Measurements from ENCODE around the gene PIP4K2B.

PIP4K2B gene

DNA sequence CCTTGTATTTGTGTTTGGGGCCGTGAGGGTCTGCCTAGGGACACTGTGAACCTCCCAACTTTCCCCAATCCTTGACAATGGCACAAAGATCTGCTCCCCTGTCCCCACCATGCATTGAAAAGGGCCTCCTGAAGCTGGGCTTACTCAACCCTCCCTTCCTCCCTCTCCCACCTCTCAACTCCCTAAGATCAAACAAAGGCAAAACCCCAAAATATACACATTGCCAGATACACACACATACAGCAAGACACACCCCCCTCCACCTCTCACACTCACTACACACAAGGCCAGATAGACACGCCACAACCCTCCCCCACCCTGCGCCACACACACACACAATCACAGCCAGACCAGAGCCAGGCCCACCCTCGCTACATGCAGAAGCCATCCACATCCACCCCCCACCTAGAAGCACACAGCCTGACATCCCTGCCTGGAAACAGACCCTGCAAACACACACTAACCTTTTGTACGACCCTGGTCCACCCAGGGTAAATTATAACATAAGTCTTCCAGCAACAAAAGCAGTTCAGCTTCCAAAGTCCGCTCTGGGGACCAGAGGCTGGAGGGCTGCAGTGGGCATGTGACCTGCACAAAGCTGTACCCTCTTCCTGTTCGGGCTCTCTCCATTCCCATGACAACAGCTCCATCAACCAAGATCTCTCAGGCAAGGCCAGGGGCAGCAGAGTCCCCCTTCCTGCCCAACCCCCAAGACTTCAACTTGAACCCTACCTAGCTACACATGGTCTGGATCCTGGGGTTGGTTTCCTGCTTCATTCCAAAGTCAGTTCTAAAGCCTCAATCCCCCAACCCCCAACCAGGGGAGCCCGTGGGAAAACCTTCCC is 53.1 kb downstream of the PIP4K2B start:
- no peak for DNase-seq (ENCODE audit: low read depth, low spot score)

DNA sequence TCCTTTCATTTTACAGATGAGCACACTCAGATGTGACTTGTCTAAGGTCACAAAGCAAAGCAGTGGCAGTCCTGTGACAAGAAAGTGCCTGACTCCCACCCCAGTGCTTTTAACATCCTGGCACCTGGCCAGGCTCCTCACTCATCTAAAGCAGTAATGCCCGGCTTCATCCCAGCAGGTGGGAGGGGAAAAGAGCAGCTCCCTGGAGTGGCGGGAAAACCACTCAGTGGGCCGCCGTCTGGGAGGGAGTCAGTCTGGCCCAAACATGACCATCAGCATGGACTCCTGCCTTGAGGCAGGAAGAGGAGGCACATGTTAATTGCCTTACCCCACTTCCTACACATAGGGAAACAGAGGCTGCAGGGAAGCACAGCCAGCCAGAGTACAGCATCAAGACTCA is 53.8 kb downstream of the PIP4K2B start:
- no peak for DNase-seq (ENCODE audit: low read depth, low spot score)

DNA sequence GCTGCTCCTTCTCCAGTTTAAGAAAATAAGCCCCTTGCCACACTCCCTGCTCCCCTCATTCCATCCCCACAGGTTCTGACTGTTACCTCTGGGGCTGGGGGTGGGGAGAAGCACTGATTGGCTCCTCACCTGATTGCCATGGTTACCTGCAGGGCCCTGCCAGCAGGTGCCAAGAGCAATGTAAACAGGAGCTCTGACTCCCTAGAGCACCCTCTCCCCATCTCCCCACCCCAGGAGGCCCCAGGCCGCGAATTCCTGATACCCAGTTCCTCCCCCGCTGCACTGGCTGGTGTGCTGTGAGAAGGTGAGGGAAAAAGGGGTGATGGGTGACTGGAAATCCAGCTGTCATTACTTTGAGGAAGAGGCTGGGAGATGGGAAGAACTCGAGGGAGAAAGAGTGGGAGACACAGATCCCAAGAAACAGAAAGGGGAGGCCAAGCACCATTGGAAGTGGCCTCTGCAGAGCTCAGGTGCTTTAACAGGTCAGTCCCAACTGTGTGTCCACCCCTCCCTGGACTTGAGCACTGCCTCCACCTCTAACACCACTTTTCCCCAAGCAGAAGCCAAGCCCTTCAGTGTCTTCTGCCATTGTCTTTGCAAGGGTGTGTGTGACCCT is 55.7 kb downstream of the PIP4K2B start:
- no peak for DNase-seq (ENCODE audit: low read depth, low spot score)

DNA sequence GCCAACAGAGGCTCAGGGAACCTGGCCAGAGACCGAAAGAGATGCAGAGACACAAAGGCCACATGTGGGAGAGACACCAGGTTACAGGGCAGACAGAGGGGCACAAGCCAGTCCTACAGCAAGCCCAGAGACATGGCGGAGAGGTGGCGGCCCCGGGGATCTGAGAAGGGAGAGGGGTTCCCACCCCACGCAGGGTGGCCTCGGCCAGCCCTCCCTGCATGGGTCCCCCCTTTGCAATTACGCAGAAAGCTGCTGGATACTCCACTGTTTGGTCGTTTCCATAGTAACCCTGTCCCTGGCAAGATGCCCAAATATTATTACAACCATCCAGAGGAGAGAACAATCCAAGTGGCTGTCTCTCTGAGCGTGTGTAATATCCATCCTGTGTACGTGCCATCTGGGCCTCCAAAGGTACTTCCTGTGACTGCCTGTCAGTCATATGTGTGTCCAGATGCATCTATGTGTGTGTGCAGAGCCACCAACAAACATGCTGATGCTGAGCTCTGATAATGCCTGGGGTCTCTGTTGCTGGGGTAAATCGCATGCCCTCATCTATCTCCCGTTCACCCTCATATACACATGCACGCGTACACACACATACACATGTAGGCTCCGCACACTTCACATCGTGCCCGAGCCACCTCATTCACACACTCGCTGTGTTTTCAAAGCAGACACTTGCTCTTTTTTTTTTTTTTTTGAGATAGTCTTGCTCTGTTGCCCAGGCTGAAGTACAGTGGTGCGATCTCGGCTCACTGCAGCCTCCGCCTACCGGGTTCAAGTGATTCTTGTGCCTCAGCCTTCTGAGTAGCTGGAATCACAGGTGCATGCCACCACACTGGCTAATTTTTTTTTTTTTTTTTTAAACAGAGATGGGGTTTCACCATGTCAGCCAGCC is 56.7 kb downstream of the PIP4K2B start:
- DNase-seq (ENCODE audit: low read depth, low spot score) = peak; percentile 77

DNA sequence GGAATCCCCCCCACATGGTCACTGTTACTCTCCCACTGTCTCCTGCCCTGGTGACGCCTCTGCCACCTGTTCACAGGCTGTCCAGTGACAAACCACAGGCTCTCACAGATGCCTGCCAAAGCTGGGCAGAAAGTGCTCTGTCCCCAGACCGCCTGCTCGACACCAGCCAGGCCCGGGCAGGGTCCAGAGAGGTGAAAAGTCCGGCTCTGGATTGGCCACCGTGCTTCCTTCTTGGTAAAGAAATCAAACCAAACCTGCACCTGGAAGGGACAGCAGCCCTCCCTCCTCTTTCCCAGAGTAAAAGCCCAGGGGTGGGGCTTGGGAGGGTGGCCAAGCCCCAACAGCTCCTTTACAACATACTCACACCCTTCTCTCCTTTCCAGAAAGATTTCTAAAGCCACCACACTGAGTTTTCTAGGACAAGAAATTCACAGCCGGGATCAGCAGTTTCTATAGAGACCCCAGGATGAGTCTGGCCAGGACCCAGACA is 57.4 kb downstream of the PIP4K2B start:
- DNase-seq (ENCODE audit: low read depth, low spot score) = no peak

DNA sequence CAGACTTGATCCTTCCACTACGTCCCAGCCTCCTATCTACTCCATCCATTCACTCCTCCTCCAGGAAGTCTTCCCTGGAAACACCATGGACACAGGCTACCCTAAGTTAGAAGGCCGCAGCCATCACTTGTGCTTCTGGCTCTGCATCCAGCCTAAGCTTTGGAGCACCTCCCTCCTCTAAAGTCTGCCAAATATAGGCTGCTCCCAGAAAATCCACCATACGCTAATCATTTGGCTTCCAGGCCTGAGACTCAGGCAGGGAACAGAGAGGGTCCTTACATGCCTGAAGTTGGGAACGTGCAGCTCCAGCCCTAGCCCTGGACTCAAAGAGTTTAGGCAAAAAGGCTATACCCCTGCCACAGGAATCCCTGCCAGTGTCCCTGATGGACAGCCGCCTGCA is 57.9 kb downstream of the PIP4K2B start:
- no peak for DNase-seq (ENCODE audit: low read depth, low spot score)

DNA sequence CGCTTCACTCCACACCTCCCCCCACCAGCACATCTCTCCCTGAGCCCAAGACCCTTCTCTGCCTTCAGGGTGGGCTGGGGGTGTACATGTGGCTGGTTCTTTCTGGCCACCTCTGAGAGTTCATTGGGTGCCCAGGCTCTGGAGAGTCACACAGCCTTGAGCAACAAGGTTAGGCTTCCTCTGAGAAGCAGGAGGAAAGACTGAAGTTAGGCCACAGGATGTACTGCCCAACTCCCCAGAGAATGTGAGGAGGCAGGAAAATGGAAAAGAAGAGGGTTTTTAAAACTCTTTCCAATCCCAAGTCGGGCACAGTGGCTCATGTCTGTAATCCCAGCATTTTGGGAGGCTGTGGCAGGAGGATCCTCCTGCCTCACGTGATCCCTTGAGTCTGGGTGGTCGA is 58.5 kb downstream of the PIP4K2B start:
- no peak for DNase-seq (ENCODE audit: low read depth, low spot score)

DNA sequence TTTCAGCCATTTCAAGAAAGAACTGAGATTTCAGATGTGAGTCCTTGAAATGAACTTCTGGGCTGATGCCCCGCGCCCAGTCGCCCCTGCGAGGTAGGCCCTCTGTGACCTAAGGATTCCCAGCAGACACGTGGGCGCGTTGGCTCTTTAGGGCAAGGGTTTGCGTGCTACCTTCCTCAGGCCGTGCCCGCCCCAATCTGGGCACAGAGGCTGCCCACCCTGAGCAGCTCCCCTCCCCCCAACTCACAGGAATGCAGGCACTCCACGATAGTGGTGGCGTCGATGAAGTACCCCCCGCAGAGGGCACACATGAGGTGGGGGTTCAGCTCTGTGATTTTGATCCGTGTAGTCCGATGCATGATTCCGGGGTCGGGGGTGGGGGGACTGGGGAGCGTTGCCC is 59.3 kb downstream of the PIP4K2B start:
- no peak for DNase-seq (ENCODE audit: low read depth, low spot score)

DNA sequence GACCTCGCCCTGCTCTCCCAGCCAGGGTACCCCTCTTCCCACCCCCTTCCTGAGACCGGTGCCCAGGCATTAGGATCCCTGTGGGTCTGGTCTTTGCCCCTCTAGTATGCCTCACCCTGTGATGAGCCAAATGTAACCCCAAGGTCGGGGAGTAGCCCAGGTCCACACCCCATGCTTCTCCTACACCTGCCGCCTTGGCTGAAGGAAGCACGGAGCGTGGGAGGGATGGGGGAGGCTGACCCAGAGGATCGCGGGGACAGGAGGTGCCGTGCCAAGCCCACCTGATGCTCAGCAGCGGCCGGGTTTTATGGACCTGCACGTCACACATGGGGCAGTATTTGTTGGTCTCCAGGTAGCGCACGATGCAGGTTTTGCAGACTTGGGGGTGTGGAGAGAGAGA is 60.1 kb downstream of the PIP4K2B start:
- DNase-seq (ENCODE audit: low read depth, low spot score) = no peak

DNA sequence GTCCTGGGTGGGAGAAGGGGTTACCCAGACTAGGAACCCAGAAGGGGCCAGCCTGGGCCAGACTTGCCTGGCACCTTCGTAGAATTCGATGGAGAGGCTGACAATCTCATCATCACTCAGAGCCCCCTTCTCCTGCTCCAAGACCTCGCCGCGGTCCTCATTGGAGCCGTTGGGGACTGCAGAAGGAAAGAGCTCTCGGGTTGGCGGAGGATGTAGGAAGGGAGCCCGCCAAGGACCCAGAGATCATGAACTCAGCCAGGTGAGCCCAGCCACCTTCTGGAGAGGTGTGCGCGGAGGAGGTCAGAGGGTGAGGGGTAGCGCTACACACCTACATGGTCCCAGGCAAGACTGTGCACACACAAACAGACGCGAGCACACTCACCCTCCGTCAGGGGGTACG is 60.7 kb downstream of the PIP4K2B start:
- DNase-seq (ENCODE audit: low read depth, low spot score) = no peak

DNA sequence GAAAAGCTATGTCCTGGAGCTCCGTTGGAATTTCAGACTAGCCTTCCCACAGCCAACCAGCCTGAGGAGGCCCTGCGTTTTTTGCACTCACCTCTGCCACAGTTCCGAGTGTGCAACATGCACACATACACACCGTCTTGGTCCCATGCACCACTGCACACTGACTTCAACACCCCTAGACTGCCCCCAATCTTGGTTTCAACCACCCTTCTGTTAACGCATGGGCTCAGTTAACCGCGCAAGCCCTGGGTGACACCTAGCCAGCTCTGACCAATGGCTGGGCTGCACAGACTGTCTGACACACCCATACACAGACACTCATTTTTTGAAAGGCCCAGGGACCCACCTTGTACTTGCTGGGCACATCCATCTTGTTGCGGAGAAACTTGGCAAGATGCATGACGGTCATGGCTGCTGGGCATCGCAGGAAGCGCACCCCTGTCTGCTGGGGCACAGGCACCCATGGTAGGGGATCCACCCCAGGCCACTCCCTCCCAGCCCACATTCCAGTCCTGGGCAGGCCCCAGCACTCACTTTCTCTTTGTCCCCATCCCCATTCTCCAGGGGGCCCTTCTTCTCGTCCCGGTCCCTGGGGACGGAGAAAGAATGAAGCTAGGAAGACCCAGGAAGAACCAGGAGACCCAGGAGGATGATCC is 61.2 kb downstream of the PIP4K2B start:
- no peak for DNase-seq (ENCODE audit: low read depth, low spot score)

DNA sequence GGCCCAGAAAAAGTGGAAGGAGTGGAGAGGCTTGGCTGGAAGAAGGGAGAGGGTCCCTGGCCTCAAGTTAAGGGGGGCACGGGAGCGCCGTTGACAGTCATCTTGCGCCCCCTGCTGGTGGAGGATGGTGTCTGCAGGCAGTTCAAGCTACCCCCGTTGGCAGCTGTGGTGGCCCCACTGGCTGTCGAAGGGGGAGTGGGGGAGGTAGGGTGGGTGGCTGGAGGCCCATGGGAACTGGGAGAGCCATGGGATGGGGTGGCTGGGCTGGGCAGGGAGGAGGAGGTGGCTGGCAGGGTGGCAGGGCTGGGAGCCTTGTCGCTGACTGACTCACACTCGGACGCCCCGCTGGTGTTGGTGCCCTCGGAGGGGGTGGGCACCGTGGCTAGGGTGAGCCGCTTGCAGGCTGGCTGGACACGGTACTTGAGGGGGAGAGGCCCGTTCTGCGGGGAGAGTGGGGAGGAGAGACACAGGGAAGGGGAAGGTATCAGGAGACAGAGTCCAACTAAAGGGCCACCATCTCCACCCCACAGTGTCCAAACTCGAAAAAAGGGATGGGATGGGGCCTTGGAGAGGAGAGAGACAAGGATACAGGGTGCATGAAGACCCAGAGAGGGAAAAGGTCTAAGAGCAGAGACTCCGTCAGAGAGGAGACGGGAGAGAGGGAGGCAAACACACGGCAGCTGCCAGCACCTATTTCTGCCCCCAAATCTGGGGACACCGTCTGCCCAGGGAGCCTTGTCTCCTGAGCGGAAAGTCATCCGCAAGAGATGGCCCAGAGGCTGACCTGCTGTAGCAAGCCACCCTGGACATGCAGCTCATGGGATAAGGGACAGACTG is 64.0 kb downstream of the PIP4K2B start:
- DNase-seq (ENCODE audit: low read depth, low spot score) = no peak

DNA sequence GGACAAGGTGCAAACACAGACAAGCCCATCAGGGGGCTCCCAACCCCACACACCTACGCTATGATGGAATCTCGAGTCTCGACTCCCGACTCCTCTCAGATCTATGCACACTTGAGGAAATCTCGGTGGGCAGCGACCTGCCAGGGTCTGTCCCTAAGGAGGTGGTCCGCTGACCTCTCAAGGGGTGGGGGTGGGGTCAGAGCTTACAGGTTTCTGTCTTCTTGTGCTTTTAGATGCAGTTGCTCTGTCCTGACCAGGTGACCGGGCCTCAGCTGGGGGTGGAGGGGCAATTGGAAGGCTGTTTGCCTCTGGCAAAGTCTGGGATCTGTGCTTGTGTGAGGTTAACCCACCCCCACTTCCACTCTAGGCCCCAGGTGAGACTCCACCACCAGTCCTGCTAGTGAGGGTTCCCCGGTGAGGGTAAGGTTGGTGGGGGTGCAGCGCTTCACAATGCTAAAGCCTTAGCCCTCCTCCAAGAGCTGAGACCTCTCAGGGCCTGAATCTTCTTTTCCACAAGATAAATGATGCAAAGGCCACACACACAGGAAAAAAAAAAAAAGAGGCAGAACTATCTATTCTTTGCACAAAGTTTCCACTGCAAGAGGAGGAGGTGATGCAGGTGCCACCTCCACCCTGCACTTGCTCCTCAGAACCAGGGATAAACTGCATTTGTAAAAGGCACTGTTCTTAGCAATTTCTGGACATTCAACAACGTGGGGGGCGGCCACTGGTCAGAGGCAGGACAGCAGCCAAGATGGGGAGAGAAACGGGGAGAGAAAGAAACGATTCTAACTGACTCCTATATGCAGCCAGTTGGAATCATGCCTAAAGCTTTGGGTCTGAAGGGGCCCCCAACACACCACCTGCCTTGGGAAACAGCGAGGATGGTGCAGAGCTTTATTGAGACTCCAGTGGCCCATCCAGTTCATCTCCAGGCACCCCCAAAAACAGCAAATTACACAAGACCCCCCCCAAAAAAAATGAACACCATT is 65.1 kb downstream of the PIP4K2B start:
- no peak for DNase-seq (ENCODE audit: low read depth, low spot score)

DNA sequence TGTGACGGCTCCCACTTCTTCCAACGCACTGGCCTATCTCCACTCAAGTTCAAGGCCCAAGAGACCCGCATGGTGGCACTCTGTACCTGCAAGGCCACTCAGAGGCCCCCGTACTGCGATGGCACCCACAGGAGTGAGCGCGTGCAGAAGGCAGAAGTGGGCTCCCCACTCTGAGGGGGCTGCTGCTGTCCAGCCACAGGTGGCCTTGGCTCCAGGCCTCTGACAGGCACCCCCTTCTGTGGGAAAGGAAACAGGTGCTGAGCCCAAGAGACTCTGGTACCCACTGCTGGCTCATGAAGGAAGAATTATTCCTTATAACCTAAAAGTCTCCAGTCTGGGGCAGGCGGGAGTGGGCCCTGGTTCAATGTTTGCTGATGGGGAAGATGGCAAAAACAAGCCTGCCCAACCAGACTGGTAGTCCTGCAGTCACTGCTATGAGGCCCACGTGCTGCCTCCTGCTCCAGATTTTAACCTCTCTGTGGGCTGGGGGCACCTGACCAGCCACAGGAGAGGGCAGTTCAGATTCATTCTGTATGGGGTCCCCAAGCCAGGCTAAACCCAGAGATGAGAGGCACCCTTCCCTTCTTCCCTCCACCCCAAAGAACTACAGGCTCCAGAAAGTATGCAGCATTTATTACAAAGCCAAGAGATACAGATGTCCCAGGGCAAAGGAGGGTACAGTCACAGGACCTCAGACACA is 65.9 kb downstream of the PIP4K2B start:
- no peak for DNase-seq (ENCODE audit: low read depth, low spot score)

DNA sequence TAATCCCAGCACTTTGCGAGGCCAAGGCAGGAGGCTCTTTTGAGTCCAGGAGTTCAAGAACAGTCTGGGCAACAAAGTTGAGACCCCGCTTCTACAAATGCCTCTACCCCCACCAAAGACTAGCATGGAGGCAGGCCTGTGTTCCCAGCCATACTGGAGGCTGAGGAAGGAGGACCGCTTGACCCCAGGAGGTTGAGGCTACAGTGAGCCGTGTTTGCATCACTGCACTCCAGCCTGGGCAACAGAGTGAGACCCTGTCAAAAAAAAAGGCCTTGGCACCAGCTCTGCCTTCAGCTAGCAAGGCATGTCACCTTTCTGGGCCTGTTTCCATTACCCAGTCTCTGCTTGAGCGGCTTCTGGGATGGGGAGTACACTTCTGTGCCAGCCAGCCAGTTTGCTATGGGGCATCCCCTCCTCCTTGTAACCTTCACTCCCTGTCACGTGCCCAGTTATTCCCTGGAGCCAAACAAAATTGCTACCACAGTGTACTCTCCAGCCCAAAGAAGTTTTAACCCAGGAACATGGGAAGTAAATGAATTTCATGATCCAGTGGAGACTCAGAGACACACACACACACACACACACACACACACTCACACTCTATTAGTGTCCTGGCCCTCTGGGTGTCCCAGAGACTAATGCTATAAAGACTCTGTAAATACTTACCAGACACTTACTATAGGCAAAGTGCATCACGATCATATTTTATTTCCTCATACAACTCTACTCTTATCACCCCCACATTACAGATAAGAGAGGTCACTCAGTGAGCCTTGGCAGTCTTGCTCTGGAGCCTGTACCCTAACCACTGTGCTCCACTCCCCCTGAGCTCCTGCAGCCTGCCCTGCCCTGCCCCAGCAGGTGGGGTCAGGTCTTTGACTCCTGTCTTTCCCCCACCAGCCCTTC is 66.7 kb downstream of the PIP4K2B start:
- no peak for DNase-seq (ENCODE audit: low read depth, low spot score)

DNA sequence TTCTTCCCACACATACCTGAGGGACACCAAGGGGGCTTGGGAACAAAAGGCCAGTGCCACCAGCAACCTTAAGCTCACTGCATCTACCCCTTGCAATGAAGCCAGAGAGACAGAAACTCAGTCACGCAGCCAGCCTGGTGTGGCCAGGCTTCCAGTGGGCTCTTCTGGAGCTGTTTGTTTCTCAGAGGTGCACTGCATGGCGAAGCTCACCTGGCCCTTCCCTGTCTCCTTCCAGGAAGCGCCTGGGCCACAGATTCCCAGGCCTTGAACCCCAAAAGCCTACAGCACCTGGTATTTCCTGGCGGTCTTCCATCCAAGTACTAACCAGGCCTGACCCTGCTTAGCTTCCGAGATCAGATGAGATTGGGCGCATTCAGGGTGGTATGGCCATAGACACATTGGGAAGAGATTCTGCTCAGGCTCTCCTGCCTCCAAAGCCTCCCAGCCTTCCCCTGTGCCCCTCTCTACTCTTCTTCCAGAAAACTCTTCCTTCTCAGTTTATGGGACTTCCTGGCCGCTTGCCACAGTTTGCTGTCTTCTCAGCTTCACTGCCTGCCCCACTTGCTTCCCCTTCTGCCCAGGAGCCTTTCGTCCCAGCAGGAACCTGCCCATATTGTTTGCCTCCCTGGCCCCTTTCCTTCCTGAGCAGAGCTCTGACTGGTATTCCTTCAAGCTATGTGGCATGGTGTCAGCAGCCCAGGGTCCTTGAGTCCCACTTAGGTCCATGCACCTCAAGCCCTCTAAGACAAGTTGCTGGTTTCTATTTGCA is 67.6 kb downstream of the PIP4K2B start:
- no peak for DNase-seq (ENCODE audit: low read depth, low spot score)

Measured in brain pericyte (primary cell).